SJCRH30 (cell line): Measurements from ENCODE around the gene ADAM23. TPM values are rescaled to one million over a fixed set of nuclear protein-coding genes. Genes with fewer than 3 reads are reported as not detected.

Experiments
- DNase-seq, 2 experiments: peaks; one replicate each; pipeline ENCODE4 v3.0.0-alpha.2; 2015 to 2020
- H3K27ac ChIP-seq: fragments of 250-450 bp; sonication (Bioruptor Pico); 2 replicates; pipeline ENCODE4 v1.5.1; 2020; ENCODE audit warnings: mild to moderate bottlenecking, moderate library complexity
- H3K27me3 ChIP-seq: fragments of 250-450 bp; sonication (Bioruptor Pico); 2 replicates; pipeline ENCODE4 v1.5.1; 2020; ENCODE audit warnings: mild to moderate bottlenecking, moderate library complexity
- H3K36me3 ChIP-seq: fragments of 250-450 bp; sonication (Bioruptor Pico); 2 replicates; pipeline ENCODE4 v1.5.1; 2020; ENCODE audit warnings: mild to moderate bottlenecking, moderate library complexity
- H3K4me1 ChIP-seq: fragments of 250-450 bp; sonication (Bioruptor Pico); 2 replicates; pipeline ENCODE4 v1.5.1; 2020; ENCODE audit warnings: mild to moderate bottlenecking, moderate library complexity
- H3K4me3 ChIP-seq: fragments of 250-450 bp; sonication (Bioruptor Pico); 2 replicates; pipeline ENCODE4 v1.5.1; 2020; ENCODE audit warnings: mild to moderate bottlenecking, moderate library complexity
- H3K9me3 ChIP-seq: fragments of 250-450 bp; sonication (Bioruptor Pico); replicated peaks from 2 replicates; pipeline ENCODE4 v1.5.1; 2020; ENCODE audit warnings: mild to moderate bottlenecking, moderate library complexity
- total RNA-seq: library from RNA; depleted of rRNA; stranded (reverse); fragments of >200 nt; shearing (Covaris generic); gene quantifications from 2 replicates; pipeline ENCODE4 v1.2.3, GENCODE V29; 2014

ADAM23 gene
- total RNA-seq, 1 experiment from 2014 or later = 23.5 TPM

- Histone ChIP-seq H3K27ac (no peak overlapping the region), H3K36me3 (peaks cover 24% of the 10 kb centered on the region), H3K4me1 (no peaks in the 10 kb centered on the region), H3K27me3 (no peaks in the 10 kb centered on the region), H3K9me3 (no peaks in the 10 kb centered on the region), H3K4me3 (no peak overlapping the region)
- no peak for DNase-seq
Observed at GRCh38 chr2:206597717-206598218, 154.4 kb downstream of the ADAM23 start.

GRCh38 chr2:206603243-206603642 lies 159.9 kb downstream of the ADAM23 start:
- Histone ChIP-seq H3K27ac (no peak overlapping the region), H3K36me3 (peaks cover 5% of the 10 kb centered on the region; the same call in 1 of the 2 replicates), H3K4me3 (no peak overlapping the region), H3K9me3 (no peaks in the 10 kb centered on the region), H3K4me1 (no peaks in the 10 kb centered on the region), H3K27me3 (no peaks in the 10 kb centered on the region)
- DNase-seq = no peak

GRCh38 chr2:206610451-206610850 lies 167.1 kb downstream of the ADAM23 start:
- no peaks in the 10 kb centered on the region; the same call in 1 of the 2 replicates for H3K36me3 ChIP-seq
- H3K9me3 ChIP-seq = no peaks in the 10 kb centered on the region
- no peaks in the 10 kb centered on the region for H3K4me1 ChIP-seq
- H3K4me3 ChIP-seq = no peak overlapping the region
- no peak overlapping the region for H3K27ac ChIP-seq
- H3K27me3 ChIP-seq = no peaks in the 10 kb centered on the region
- no peak for DNase-seq

GRCh38 chr2:206611191-206611590 lies 167.9 kb downstream of the ADAM23 start:
- no peaks in the 10 kb centered on the region for H3K27me3 ChIP-seq
- no peaks in the 10 kb centered on the region for H3K4me1 ChIP-seq
- no peak for DNase-seq
- no peak overlapping the region for H3K27ac ChIP-seq
- no peaks in the 10 kb centered on the region for H3K9me3 ChIP-seq
- H3K4me3 ChIP-seq = no peak overlapping the region
- no peaks in the 10 kb centered on the region; the same call in 1 of the 2 replicates for H3K36me3 ChIP-seq

- Histone ChIP-seq H3K4me1 (no peaks in the 10 kb centered on the region), H3K4me3 (no peak overlapping the region), H3K9me3 (no peaks in the 10 kb centered on the region), H3K27ac (no peak overlapping the region), H3K36me3 (no peaks in the 10 kb centered on the region; the same call in 1 of the 2 replicates), H3K27me3 (no peaks in the 10 kb centered on the region)
- DNase-seq = no peak
Observed at GRCh38 chr2:206611736-206612135, 168.4 kb downstream of the ADAM23 start.

GRCh38 chr2:206614811-206615210 lies 171.5 kb downstream of the ADAM23 start:
- H3K27ac ChIP-seq = no peak overlapping the region
- H3K4me3 ChIP-seq = no peak overlapping the region
- no peak for DNase-seq
- H3K4me1 ChIP-seq = no peaks in the 10 kb centered on the region
- no peaks in the 10 kb centered on the region for H3K27me3 ChIP-seq
- no peaks in the 10 kb centered on the region for H3K9me3 ChIP-seq
- no peaks in the 10 kb centered on the region; the same call in 1 of the 2 replicates for H3K36me3 ChIP-seq

GRCh38 chr2:206615417-206616089 lies 172.2 kb downstream of the ADAM23 start:
- Histone ChIP-seq H3K36me3 (no peaks in the 10 kb centered on the region; the same call in 1 of the 2 replicates), H3K27ac (no peak overlapping the region), H3K9me3 (no peaks in the 10 kb centered on the region), H3K27me3 (no peaks in the 10 kb centered on the region), H3K4me3 (no peak overlapping the region), H3K4me1 (no peaks in the 10 kb centered on the region)
- no peak for DNase-seq

- Histone ChIP-seq H3K27me3 (no peaks in the 10 kb centered on the region), H3K9me3 (no peaks in the 10 kb centered on the region), H3K4me3 (no peak overlapping the region), H3K36me3 (no peaks in the 10 kb centered on the region; the same call in 1 of the 2 replicates), H3K4me1 (no peaks in the 10 kb centered on the region), H3K27ac (no peak overlapping the region)
- no peak for DNase-seq
Observed at GRCh38 chr2:206616151-206616550, 172.8 kb downstream of the ADAM23 start.

- H3K36me3 ChIP-seq = no peaks in the 10 kb centered on the region; the same call in 1 of the 2 replicates
- H3K9me3 ChIP-seq = no peaks in the 10 kb centered on the region
- no peak overlapping the region for H3K4me3 ChIP-seq
- H3K27me3 ChIP-seq = no peaks in the 10 kb centered on the region
- no peak overlapping the region for H3K27ac ChIP-seq
- no peaks in the 10 kb centered on the region for H3K4me1 ChIP-seq
- no peak for DNase-seq
Observed at GRCh38 chr2:206619011-206619410, 175.7 kb downstream of the ADAM23 start.

- no peaks in the 10 kb centered on the region for H3K36me3 ChIP-seq
- no peaks in the 10 kb centered on the region for H3K9me3 ChIP-seq
- no peaks in the 10 kb centered on the region for H3K4me1 ChIP-seq
Observed at GRCh38 chr2:206626108-206626507, 182.8 kb downstream of the ADAM23 start.

GRCh38 chr2:206627632-206628031 lies 184.3 kb downstream of the ADAM23 start:
- no peaks in the 10 kb centered on the region for H3K4me1 ChIP-seq
- no peaks in the 10 kb centered on the region for H3K9me3 ChIP-seq
- H3K27ac ChIP-seq = no peak overlapping the region
- no peaks in the 10 kb centered on the region for H3K27me3 ChIP-seq
- no peak for DNase-seq
- no peaks in the 10 kb centered on the region for H3K36me3 ChIP-seq
- H3K4me3 ChIP-seq = no peak overlapping the region

More at GRCh38 chr2:206626108-206626507, 182.8 kb downstream of the ADAM23 start:
- H3K27ac ChIP-seq = no peak overlapping the region
- no peak overlapping the region for H3K4me3 ChIP-seq
- DNase-seq = no peak
- H3K27me3 ChIP-seq = no peaks in the 10 kb centered on the region

GRCh38 chr2:206631340-206631739 lies 188.0 kb downstream of the ADAM23 start:
- Histone ChIP-seq H3K27ac (no peak overlapping the region), H3K4me1 (no peaks in the 10 kb centered on the region), H3K4me3 (no peak overlapping the region), H3K27me3 (no peaks in the 10 kb centered on the region), H3K36me3 (no peaks in the 10 kb centered on the region), H3K9me3 (no peaks in the 10 kb centered on the region)
- DNase-seq = no peak

- Histone ChIP-seq H3K36me3 (no peaks in the 10 kb centered on the region), H3K4me1 (no peaks in the 10 kb centered on the region), H3K27me3 (no peaks in the 10 kb centered on the region), H3K27ac (no peak overlapping the region), H3K9me3 (no peaks in the 10 kb centered on the region), H3K4me3 (no peak overlapping the region)
- no peak for DNase-seq
Observed at GRCh38 chr2:206635015-206635414, 191.7 kb downstream of the ADAM23 start.

- H3K9me3 ChIP-seq = no peaks in the 10 kb centered on the region
- no peaks in the 10 kb centered on the region for H3K4me1 ChIP-seq
- H3K4me3 ChIP-seq = no peak overlapping the region
- no peak for DNase-seq
- no peaks in the 10 kb centered on the region for H3K36me3 ChIP-seq
- no peak overlapping the region for H3K27ac ChIP-seq
- no peaks in the 10 kb centered on the region for H3K27me3 ChIP-seq
Observed at GRCh38 chr2:206639636-206640035, 196.3 kb downstream of the ADAM23 start.

- Histone ChIP-seq H3K27me3 (no peaks in the 10 kb centered on the region), H3K9me3 (no peaks in the 10 kb centered on the region), H3K27ac (no peak overlapping the region), H3K36me3 (no peaks in the 10 kb centered on the region), H3K4me1 (no peaks in the 10 kb centered on the region), H3K4me3 (no peak overlapping the region)
- DNase-seq = no peak
Observed at GRCh38 chr2:206641226-206641625, 197.9 kb downstream of the ADAM23 start.
